SK-N-SH treated with all-trans-retinoic acid at 6 μM for 48 hours (cell line): ENCODE results near the gene ACAA1.

Experiments
- ATAC-seq: fragments of 200-7000 bp; cut with Tn5 transposase; 3 replicates; pipeline ENCODE4 v1.9.1; 2020; ENCODE audit warnings: mild to moderate bottlenecking, moderate library complexity
- ARNTL ChIP-seq: fragments of 450-650 bp; formaldehyde crosslinking; IDR thresholded peaks from 2 replicates; pipeline ENCODE4 v1.5.0; 2020; ENCODE audit warnings: low read depth, mild to moderate bottlenecking, moderate library complexity, borderline replicate concordance
- BACH2 ChIP-seq: fragments of 250-450 bp; sonication (Bioruptor Pico); IDR thresholded peaks from 2 replicates; pipeline ENCODE4 v1.9.0; 2021; ENCODE audit warnings: mild to moderate bottlenecking, borderline replicate concordance
- CSDC2 ChIP-seq: fragments of 250-450 bp; sonication (Bioruptor Pico); IDR thresholded peaks from 2 replicates; pipeline ENCODE4 v1.5.0; 2020; ENCODE audit warnings: mild to moderate bottlenecking, moderate library complexity
- ESRRG ChIP-seq: fragments of 250-450 bp; sonication (Bioruptor Pico); IDR thresholded peaks from 2 replicates; pipeline ENCODE4 v1.6.1; 2021; ENCODE audit warnings: mild to moderate bottlenecking
- GLIS3 ChIP-seq: fragments of 250-450 bp; sonication (Bioruptor Pico); IDR thresholded peaks from 2 replicates; pipeline ENCODE4 v1.5.0; 2020; ENCODE audit warnings: mild to moderate bottlenecking, moderate library complexity
- ISL1 ChIP-seq: fragments of 250-450 bp; sonication (Bioruptor Pico); IDR thresholded peaks from 2 replicates; pipeline ENCODE4 v2.1.2; 2022; ENCODE audit warnings: mild to moderate bottlenecking, moderate library complexity
- OSR1 ChIP-seq: fragments of 250-450 bp; sonication (Bioruptor Pico); IDR thresholded peaks from 2 replicates; pipeline ENCODE4 v1.8.0; 2022; ENCODE audit warnings: moderate library complexity, mild to moderate bottlenecking, inconsistent platforms
- PPARA ChIP-seq: fragments of 250-450 bp; sonication (Bioruptor Pico); IDR thresholded peaks from 2 replicates; pipeline ENCODE4 v1.5.0; 2020; ENCODE audit warnings: mild to moderate bottlenecking, borderline replicate concordance
- SNAI2 ChIP-seq: fragments of 250-450 bp; sonication (Bioruptor Pico); IDR thresholded peaks from 2 replicates; pipeline ENCODE4 v1.5.0; 2020; ENCODE audit warnings: mild to moderate bottlenecking, moderate library complexity
- TOX ChIP-seq: fragments of 250-450 bp; sonication (Bioruptor Pico); IDR thresholded peaks from 2 replicates; pipeline ENCODE4 v1.8.0; 2021; ENCODE audit warnings: mild to moderate bottlenecking, moderate library complexity, borderline replicate concordance
- ZC3H10 ChIP-seq: fragments of 250-450 bp; sonication (Bioruptor Pico); IDR thresholded peaks from 2 replicates; pipeline ENCODE4 v1.5.1; 2021; ENCODE audit warnings: mild to moderate bottlenecking, moderate library complexity
- ZFP3 ChIP-seq: fragments of 250-450 bp; sonication (Bioruptor Pico); IDR thresholded peaks from 2 replicates; pipeline ENCODE4 v1.5.0; 2020; ENCODE audit warnings: mild to moderate bottlenecking, moderate library complexity
- ZFP30 ChIP-seq: fragments of 450-650 bp; formaldehyde crosslinking; IDR thresholded peaks from 2 replicates; pipeline ENCODE4 v1.5.0; 2022; ENCODE audit warnings: mild to moderate bottlenecking, moderate library complexity
- ZNF565 ChIP-seq: fragments of 450-650 bp; formaldehyde crosslinking; conservative IDR thresholded peaks from 2 replicates; pipeline ENCODE4 v1.5.0; 2020; ENCODE audit warnings: low read depth, mild to moderate bottlenecking, moderate library complexity
- ZNF70 ChIP-seq: fragments of 450-650 bp; formaldehyde crosslinking; IDR thresholded peaks from 2 replicates; pipeline ENCODE4 v1.5.0; 2020; ENCODE audit warnings: mild to moderate bottlenecking, moderate library complexity
- ZNF8 ChIP-seq: fragments of 450-650 bp; formaldehyde crosslinking; IDR thresholded peaks from 2 replicates; pipeline ENCODE4 v1.5.0; 2020; ENCODE audit warnings: mild to moderate bottlenecking, moderate library complexity
- TF ChIP-seq, protein P1 (sequence below): fragments of 250-450 bp; sonication (Bioruptor Pico); IDR thresholded peaks from 2 replicates; pipeline ENCODE4 v1.8.0; 2021; ENCODE audit warnings: low read depth, mild to moderate bottlenecking, moderate library complexity, borderline replicate concordance
- TF ChIP-seq, protein P2 (sequence below): fragments of 250-450 bp; sonication (Bioruptor Pico); IDR thresholded peaks from 2 replicates; pipeline ENCODE4 v1.5.1; 2020; ENCODE audit warnings: low read depth, mild to moderate bottlenecking, moderate library complexity
- TF ChIP-seq, protein P3 (sequence below): fragments of 250-450 bp; sonication (Bioruptor Pico); IDR thresholded peaks from 2 replicates; pipeline ENCODE4 v1.8.0; 2020; ENCODE audit warnings: mild to moderate bottlenecking, moderate library complexity, borderline replicate concordance
- TF ChIP-seq, protein P4 (sequence below): fragments of 250-450 bp; sonication (Bioruptor Pico); IDR thresholded peaks from 2 replicates; pipeline ENCODE4 v1.5.1; 2021; ENCODE audit warnings: mild to moderate bottlenecking, moderate library complexity

The ACAA1 gene

DNA sequence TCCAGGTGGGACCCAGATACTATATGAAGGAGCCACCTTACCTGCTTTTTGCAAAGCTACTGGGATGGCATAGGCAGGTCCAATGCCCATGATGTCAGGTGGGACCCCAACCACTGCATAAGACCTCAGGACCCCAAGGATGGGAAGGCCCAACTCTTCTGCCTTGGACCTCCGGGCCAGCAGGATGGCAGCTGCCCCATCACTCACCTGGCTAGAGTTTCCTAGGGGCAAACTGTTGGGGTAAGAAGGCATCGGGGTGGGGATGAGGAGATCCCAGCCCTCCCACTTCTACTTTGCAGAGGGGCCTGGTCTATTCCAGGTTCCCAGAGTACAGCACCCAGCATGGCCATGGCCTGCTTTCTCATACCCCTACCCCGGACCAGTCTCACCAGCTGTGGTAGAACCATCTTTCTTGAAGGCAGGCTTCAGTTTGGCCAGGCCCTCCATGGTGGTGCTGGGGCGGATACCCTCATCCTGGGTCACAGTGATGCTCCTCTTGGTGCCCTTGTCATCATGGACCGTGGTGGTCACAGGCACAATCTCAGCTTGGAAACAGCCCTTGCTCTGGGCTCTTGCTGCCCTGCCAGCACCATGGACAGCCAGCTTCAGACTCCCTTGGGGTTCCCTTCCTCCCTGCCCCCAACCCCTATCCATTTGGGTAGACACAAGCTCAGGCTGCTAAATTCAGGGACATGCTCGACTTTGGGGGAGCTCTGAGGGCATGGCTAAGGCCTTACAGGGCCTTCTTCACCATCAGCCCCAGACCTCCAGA, 10.6 kb downstream of the ACAA1 start (continued):
- no peak for TF ChIP-seq ZNF565
- TF ChIP-seq, all 23 proteins: peak for 0

DNA sequence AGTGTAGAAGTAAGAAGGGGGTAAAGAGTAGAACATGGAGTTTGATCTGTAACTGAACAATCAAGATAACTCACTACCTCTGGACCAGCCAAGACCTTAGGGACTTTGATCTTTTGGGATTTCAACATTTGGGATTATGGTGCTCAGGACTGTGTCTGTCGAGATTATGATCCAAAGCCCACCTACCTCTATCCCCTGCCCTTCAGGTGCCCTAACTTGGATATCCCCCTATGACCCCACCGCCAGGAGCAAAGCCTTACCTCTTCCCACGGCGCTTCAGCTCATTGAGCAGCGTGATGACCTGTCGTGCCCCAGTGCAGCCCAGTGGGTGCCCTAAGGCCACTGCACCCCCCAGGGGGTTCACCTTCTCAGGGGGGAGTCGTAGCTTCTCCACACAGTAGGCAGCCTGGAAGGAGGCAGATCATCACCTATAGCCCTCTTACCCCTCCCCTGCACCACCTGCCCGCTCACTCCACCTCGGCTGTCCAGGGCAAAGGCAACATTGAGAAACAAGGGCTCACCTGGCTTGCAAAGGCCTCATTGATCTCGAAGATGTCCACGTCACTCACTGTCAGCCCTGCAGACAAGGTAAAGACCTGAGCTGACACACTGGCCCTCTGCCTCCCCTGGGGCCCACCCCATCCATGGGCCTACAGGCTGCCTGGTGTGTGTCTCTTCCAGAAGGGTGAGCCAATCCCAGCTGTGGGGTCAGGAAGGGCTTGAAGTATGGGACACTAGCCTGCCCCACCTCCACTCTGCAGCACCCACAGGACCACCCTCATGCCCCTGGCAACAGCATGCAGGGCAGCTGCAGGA, 11.4 kb downstream of the ACAA1 start:
- TF ChIP-seq ZC3H10 (CRISPR knock-in tag) (no peak), ISL1 (CRISPR knock-in tag) (no peak), ARNTL (CRISPR knock-in tag) (no peak), ESRRG (no peak), BACH2 (CRISPR knock-in tag) (no peak), CSDC2 (CRISPR knock-in tag) (no peak), PPARA (CRISPR knock-in tag) (no peak), SNAI2 (CRISPR knock-in tag) (no peak)
- TF ChIP-seq, protein P1, sequence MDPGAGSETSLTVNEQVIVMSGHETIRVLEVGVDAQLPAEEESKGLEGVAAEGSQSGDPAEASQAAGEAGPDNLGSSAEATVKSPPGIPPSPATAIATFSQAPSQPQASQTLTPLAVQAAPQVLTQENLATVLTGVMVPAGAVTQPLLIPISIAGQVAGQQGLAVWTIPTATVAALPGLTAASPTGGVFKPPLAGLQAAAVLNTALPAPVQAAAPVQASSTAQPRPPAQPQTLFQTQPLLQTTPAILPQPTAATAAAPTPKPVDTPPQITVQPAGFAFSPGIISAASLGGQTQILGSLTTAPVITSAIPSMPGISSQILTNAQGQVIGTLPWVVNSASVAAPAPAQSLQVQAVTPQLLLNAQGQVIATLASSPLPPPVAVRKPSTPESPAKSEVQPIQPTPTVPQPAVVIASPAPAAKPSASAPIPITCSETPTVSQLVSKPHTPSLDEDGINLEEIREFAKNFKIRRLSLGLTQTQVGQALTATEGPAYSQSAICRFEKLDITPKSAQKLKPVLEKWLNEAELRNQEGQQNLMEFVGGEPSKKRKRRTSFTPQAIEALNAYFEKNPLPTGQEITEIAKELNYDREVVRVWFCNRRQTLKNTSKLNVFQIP (CRISPR knock-in tag) = no peak
- TF ChIP-seq, protein P2, sequence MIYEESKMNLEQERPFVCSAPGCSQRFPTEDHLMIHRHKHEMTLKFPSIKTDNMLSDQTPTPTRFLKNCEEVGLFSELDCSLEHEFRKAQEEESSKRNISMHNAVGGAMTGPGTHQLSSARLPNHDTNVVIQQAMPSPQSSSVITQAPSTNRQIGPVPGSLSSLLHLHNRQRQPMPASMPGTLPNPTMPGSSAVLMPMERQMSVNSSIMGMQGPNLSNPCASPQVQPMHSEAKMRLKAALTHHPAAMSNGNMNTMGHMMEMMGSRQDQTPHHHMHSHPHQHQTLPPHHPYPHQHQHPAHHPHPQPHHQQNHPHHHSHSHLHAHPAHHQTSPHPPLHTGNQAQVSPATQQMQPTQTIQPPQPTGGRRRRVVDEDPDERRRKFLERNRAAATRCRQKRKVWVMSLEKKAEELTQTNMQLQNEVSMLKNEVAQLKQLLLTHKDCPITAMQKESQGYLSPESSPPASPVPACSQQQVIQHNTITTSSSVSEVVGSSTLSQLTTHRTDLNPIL (CRISPR knock-in tag) = no peak
- ATAC-seq = no peak

DNA sequence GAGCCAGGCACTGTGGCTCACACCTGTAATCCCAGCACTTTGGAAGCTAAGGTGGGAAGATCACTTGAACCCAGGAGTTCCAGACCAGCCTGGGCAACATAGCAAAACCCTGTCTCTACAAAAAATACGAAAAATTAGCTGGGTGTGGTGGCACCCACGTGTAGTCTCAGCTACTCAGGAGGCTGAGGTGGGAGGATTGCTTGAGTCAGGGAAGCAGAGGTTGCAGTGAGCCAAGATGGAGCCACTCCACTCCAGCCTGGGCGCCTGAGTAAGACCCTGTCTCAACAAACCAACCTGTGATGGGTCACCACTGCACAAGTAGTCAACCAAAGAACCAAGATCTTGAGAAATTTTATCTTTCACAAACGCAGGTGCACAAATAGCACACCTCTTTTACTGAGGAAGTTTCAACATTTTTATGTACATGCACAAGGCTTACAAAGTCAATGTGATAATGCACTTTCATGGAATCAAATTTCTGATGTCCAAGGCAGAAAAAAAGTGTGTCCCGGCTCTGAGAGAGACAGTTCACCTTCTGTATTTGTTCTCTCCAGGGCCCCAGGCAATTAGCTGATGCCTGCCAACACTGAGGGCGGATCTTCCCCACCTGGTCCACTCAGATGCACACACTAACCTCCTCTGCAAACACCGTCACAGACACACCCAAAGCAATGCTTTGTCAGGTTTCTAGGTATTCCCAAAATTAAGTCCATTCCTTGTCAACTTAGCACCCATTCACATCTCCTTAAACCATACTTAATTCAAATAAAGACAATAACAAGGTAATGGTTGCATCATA, 12.4 kb downstream of the ACAA1 start:
- no peak for ATAC-seq
- TF ChIP-seq PPARA (CRISPR knock-in tag) = no peak
- no peak for TF ChIP-seq SNAI2 (CRISPR knock-in tag)
- TF ChIP-seq ZNF70 (CRISPR knock-in tag) = no peak
- TF ChIP-seq, protein P3, sequence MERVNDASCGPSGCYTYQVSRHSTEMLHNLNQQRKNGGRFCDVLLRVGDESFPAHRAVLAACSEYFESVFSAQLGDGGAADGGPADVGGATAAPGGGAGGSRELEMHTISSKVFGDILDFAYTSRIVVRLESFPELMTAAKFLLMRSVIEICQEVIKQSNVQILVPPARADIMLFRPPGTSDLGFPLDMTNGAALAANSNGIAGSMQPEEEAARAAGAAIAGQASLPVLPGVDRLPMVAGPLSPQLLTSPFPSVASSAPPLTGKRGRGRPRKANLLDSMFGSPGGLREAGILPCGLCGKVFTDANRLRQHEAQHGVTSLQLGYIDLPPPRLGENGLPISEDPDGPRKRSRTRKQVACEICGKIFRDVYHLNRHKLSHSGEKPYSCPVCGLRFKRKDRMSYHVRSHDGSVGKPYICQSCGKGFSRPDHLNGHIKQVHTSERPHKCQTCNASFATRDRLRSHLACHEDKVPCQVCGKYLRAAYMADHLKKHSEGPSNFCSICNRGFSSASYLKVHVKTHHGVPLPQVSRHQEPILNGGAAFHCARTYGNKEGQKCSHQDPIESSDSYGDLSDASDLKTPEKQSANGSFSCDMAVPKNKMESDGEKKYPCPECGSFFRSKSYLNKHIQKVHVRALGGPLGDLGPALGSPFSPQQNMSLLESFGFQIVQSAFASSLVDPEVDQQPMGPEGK (CRISPR knock-in tag) = no peak
- TF ChIP-seq, protein P4, sequence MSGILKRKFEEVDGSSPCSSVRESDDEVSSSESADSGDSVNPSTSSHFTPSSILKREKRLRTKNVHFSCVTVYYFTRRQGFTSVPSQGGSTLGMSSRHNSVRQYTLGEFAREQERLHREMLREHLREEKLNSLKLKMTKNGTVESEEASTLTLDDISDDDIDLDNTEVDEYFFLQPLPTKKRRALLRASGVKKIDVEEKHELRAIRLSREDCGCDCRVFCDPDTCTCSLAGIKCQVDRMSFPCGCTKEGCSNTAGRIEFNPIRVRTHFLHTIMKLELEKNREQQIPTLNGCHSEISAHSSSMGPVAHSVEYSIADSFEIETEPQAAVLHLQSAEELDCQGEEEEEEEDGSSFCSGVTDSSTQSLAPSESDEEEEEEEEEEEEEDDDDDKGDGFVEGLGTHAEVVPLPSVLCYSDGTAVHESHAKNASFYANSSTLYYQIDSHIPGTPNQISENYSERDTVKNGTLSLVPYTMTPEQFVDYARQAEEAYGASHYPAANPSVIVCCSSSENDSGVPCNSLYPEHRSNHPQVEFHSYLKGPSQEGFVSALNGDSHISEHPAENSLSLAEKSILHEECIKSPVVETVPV (CRISPR knock-in tag) = no peak
- TF ChIP-seq BACH2 (CRISPR knock-in tag) = no peak
- no peak for TF ChIP-seq ZFP3 (CRISPR knock-in tag)
- TF ChIP-seq ZFP30 (CRISPR knock-in tag) = no peak
- TF ChIP-seq ZC3H10 (CRISPR knock-in tag) = no peak
- TF ChIP-seq ISL1 (CRISPR knock-in tag) = no peak
- TF ChIP-seq OSR1 (CRISPR knock-in tag) = no peak

DNA sequence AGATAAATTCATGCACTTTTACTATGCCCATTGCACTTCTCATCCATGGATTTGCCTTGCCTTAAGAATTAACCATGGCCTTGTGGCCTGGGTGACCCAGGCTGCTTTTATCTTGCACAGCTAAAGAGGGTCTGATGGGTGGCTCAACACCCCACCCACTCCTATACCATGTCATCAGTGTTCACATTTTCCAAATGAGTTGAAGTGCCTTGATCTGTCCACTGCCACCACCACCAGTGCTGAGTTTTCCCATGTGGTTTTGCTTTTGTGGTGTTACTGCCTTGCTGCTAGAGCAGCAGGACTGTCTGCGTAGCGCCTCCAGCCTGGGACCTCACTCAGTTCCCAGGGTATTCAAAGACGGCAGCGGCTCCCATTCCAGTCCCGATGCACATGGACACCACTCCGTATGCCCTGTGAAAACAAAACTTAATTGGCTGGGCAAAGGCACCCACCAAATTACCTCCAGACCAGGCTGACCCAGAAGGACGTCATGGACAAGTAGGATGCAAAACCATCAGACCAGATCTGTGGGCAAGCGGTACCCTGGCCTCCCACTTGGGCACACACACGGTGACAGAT, 14.1 kb downstream of the ACAA1 start:
- ATAC-seq = no peak
- TF ChIP-seq OSR1 (CRISPR knock-in tag) (no peak), SNAI2 (CRISPR knock-in tag) (no peak), GLIS3 (CRISPR knock-in tag) (no peak), ESRRG (no peak), TOX (CRISPR knock-in tag) (no peak), ZNF8 (CRISPR knock-in tag) (no peak), ZNF70 (CRISPR knock-in tag) (no peak), ISL1 (CRISPR knock-in tag) (no peak), ZC3H10 (CRISPR knock-in tag) (no peak)
- TF ChIP-seq, protein P1 (CRISPR knock-in tag) = no peak
- TF ChIP-seq, protein P3 (CRISPR knock-in tag) = no peak
- TF ChIP-seq, protein P2 (CRISPR knock-in tag) = no peak
